HG02759 (cell line): ENCODE results near the gene TEX30.
"Not testable (repeated sequence)": the region's sequence is repeated elsewhere in the genome, so short reads cannot be mapped to it uniquely, and the experiment has no call there.

Source experiments
- ATAC-seq: cut with Tn5 transposase; IDR thresholded peaks from one replicate; pipeline ENCODE4 v1.9.1; 2021; ENCODE audit warnings: mild to moderate bottlenecking, moderate library complexity; ENCODE audit not compliant: unreplicated experiment

The TEX30 gene

GRCh38 chr13:102773441-102774213 lies at the start of gene TEX30:
Gene TEX30, minus strand, starts transcription at chr13:102773786. Its CDS starts 3,760 bp downstream, at chr13:102770026.
- peak; percentile 95 for ATAC-seq

GRCh38 chr13:102817907-102818306 lies 44.3 kb upstream of the TEX30 start:
- no peak for ATAC-seq

GRCh38 chr13:102817241-102817640 lies 43.7 kb upstream of the TEX30 start:
- no peak for ATAC-seq

DNA sequence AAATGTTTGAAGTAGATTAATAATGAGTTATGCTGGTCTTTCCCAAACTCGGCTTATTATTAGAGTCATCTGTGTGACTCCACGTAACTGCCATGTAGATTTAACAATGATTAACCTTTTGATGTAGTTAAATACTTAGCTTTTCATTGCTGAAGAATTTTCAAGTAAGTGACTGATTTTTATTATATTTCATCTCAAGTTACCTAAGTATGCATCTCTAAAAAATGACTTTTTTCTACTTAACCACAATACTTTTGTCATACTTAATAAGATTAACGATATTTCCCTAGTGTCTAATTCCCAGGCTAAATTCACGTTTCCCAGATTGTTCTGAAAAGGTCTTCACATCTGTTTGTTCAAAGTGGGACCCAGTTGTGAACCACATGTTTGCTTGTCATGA lies 43.1 kb upstream of the TEX30 start:
- no peak for ATAC-seq

GRCh38 chr13:102815788-102816187 lies 42.2 kb upstream of the TEX30 start:
- ATAC-seq: no peak

DNA sequence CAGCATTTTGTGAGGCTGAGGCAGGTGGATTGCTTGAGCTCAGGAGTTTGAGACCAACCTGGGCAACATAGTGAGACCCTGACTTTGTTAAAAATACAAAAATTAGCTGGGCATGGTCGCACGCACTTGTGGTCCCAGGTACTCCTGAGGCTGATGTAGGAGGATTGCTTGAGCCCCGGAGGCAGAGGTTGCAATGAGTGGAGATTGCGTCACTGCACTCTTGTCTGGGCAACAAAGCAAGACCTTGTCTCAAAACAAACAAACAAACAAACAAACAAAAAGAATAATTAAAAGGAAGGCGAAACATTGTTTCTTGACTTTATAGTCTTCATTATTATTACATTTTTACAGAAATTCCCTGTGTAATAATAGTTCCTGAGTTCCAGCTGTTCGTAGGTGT lies 41.2 kb upstream of the TEX30 start:
- ATAC-seq: no peak

DNA sequence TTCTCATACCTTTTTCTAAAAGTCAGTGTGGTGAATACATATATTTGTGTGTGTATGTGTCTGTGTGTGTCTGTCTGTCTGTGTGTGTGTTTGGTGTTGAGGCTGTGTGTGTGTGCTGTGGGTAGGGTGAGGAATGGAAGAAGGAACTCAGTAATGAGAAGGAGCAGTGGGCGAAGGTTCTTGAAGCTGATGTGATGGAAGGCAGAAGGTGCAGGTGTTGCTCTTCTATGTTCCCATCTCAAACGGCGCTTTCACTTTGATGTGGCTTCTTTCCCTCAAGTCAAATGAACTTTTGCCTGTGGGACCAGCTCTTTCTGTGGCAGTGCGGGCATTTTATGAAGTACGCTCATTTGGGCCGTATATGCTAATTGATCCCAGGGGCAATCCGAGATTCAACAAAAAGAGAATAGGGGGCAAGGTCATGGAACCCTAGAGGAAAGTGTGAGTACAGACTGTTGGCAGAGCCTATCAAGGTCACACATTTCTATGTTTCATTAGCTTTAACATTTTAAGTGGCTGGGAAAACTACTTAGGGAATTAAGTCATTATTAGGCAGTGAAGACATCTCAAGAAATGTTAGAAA lies 40.5 kb upstream of the TEX30 start:
- peak; percentile 40 for ATAC-seq

- no peak for ATAC-seq
These were observed 39.2 kb upstream of the TEX30 start for GRCh38 chr13:102812611-102813287.

DNA sequence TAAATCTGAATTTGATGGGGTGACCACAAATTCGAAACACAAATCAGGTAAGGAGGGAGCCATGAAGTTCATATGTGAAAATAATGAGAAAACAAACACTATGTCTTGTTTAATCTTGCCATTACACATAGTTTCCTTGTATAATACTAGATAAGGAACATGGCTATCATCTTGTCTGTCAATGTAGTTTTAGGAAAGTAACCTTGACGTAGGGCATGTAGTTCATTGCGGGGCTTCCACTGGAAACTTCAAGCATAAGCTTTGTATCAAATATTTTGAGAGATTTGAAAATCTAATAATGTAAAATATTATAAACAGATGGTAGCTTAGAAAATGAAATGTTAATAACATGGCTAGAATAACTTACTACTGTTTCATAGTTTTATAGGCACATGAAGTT lies 34.1 kb upstream of the TEX30 start:
- no peak for ATAC-seq

GRCh38 chr13:102805680-102806079 lies 32.1 kb upstream of the TEX30 start:
- no peak for ATAC-seq

DNA sequence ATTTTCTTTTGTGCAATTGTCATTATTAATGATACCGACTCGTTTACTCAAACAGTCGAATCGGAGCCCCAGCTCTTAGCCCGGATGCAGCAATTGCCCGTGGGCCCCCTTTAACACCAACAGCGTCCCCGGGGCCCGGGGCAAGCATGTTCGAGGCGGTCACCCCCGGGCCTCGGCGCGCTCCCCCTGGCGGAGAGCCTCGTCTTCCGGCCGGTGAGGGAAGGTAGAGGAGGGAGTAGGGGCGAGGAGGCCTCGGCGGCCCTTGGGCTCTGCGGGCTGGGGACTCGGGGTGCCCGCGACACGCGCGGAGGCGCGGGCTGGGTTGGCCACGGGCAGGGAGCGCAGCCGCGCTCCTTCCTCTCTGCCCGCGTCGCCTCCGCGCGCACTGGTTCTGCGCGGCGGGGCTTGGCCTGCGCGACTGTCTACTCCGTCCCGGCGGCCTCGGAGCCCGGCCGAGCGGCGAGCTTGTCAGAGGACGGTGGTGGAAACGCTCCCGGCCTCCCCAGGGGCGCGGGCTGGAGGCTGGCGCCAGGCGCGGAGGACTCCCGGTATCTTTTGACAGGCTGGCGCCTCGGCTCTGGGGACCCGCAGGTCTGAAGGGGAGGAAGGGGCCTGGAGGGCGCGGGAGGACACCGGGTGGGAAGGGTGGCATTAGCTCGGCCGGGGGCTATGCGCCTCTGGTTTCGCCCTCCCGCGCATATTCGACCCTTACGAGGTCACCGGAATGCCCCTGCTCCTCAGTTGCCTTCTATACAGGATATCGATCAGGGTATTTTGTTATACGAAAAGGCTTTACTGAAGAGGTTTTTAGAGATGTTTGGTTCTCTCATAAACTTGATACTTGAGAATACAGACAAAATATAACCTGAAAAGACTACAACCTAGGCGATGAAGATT lies 26.8 kb upstream of the TEX30 start:
- ATAC-seq: peak; percentile 80

GRCh38 chr13:102799426-102800144 lies 26.0 kb upstream of the TEX30 start:
- peak; percentile 6 for ATAC-seq

DNA sequence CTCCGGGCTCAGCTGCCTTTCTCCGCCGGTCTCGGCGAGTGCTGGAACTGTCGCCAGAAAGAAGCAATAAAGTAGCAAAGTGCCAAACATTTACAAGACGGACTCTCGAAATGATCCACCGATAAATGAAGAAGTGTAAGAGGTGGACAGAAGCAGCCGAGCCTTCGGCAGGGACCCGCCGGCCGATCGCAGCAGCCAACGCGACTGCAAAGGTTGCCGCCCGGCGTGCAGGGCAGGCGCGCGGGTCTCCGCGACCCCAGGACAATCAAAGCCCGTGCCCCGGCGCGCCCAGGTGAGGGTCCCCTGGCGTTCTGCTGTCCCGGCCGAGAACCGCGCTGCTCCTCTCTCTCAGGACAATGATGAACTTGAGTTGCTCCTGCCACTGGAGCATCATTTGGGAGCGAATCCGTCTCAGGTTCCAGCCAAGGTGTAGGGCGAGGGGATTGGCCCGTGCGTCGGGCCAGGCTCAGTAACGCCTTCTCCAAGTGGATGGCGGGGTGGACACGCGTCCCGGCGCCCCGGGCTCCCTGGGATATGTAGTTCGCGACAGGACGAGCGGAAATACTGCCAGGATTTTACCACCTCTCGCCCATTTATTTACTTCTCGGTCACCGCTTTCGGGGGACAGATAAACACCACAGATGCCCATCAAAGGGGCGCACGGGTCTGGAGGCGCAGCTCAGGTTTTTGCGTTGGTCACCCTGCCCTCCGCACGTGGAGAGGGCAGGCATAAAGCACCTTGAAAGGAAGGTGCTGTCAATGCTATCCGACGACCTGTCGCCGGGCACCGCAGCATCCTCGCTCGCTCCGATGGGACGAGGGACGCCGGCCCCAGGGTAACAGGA lies 25.2 kb upstream of the TEX30 start, which contains the start of the genes BIVM and POGLUT2:
BIVM (plus strand) TSS at position 539 of the 845 bp plus-strand sequence. CDS start 8,149 bp downstream, outside the sequence.
POGLUT2 (minus strand) TSS at position 396 of the 845 bp plus-strand sequence; CDS start at position 90, 306 bp downstream.
- peak; percentile 78 for ATAC-seq

DNA sequence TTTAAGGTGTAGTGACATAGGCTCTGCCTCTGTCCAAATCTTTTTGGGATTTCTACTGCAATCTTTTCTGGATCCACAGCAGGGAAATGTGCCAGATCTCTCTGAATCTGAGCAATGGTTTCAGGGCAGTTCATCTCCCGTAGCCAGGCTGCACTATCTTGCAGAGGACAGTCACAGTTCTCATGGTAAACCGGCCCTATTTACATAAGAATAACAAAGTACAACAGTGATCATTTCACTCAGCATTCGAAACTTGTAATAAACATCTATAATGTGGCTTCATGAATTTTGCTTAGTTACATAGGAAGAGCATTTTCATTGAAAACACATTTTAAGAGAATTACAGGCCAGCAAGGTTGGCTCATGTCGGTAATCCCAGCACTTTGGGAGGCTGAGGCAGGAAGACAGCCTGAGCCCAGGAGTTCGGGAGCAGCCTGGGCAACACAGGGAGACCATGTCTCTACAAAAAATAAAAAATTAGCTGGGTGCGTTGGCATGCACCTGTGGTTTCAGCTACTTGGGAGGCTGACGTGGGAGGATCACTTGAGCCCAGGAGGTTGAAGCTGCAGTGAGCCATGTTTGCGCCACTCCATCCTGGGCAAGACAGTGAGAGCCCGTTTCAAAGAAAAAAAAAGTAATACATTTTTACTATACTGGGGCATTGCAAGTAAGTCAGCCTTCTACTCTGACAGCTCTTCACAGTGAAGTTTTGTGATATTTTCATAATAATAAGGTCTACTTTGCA lies 20.2 kb upstream of the TEX30 start:
- ATAC-seq: no peak

DNA sequence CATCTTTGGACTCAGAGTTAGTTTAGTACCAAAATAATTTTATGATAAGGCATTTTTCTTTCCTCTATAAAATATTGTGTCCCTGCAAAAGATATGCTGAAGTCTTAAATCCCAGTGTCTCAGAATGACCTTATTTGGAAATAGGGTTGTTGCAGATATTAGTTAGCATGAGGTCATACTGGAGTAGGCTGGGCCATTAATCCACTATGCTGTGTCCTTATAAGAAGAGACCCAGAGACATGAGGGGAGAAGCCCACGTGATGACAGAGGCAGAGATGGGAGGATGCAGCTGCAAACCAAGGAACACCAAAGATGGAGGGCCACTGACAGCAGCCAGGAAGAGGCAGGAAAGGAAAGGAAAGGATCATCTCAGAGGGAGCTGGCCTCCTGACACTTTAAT lies 18.8 kb upstream of the TEX30 start:
- ATAC-seq: no peak

DNA sequence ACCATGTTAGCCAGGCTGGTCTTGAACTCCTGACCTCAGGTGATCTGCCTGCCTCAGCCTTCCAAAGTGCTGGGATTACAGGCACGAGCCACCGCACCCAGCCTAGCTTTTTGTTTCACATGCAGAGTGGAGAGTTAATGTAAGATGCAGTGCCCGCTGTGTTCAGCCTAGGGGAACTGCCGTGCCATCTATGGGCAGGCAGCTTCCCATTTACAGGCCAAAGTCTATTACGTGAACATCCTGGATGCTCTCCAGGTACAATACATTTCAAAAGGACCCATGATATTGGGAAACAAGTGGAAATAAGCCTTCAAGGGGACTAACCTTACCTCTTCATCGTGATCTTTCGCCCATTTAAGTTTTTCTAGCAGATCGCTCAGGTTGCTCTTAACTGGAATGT lies 15.1 kb upstream of the TEX30 start:
- ATAC-seq: no peak

DNA sequence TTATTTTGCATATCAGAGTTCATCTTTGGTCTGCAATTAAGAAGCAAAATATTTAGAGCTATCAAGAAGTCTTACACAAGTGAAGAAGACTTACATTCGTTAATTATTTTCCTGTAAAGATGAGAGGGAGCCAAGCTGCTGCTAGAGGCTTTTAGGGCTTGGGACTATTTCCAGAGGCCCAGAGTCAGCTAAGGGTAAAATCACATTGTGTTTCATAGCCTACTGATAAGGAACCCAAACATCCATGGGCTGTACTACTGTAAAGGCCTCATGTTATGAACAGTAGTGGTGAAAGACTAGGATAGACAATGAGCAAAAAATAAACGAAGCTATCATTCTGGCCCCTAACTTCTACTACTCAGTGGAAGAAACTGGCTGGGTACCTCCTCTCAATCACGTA lies 10.9 kb upstream of the TEX30 start:
- ATAC-seq: no peak

DNA sequence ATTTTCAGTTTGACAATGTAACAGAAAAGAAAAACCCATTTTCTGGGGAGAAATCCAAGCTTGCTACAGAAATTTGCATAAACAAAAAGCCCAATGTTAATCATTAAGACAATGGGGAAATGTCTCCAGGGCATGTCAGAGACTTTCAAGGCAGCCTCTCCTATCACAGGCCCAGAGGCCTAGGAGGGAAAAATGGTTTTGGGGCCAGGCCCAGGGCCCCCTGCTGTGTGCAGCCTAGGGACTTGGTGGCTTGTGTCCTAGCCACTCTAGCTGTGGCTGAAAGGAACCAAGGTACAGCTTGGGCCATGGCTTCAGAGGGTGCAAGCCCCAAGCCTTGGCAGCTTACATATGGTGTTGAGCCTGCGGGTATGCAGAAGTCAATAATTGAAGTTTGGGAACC lies 8.0 kb upstream of the TEX30 start:
- ATAC-seq: no peak

DNA sequence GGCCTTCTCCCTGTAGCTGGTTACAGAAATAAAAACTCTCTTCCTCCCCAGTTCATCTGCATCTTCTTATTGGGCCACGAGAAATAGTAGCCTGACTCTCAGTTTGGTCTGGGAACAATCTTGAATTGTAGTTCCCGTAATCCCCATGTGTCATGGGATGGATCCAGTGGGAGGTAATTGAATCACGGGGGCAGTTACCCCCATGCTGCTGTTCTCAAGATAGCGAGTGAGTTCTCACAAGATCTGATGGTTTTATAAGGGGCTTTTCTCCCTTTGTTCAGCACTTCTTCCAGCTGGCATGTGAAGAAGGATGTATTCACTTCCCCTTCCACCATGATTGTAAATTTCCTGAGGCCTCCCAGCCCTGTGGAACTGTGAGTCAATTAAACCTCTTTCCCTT lies 7.1 kb upstream of the TEX30 start:
- ATAC-seq: not testable (repeated sequence)
